IMR-90 (cell line): ENCODE measurements around the gene SPATA13. TPM values are rescaled to one million over a fixed set of nuclear protein-coding genes. Genes with fewer than 3 reads are reported as not detected.

Source experiments
- ATAC-seq: fragments of 200-7000 bp; cut with Tn5 transposase; 2 replicates; pipeline ENCODE4 v1.9.1; 2020; ENCODE audit warnings: low read depth, mild to moderate bottlenecking, moderate library complexity
- BruUV-seq: library from RNA; stranded (reverse); fragments of 400-500 nt; replicated peaks from 2 replicates; lab custom pipeline; 2021; lab: Mats Ljungman, UMichigan
- CTCF ChIA-PET: fragments of 300-600 bp; formaldehyde crosslinking; extraction: SDS; loops from one replicate; lab custom pipeline; 2021; ENCODE audit warnings: antibody characterized with exemption; lab: Yijun Ruan, JAX
- POLR2A ChIA-PET: fragments of 300-600 bp; sonication (Branson Sonifier 250); formaldehyde crosslinking; loops from one replicate; lab custom pipeline; 2022; ENCODE audit warnings: antibody characterized with exemption; ENCODE audit not compliant: unreplicated experiment; lab: Charles Lee
- DNase-seq: peaks from one replicate; pipeline ENCODE4 v3.0.0; 2013
- H2AFZ ChIP-seq: replicated peaks from 2 replicates; pipeline ENCODE3; 2013; ENCODE audit warnings: low read length, mild to moderate bottlenecking; ENCODE audit not compliant: poor library complexity
- H2AK5ac ChIP-seq: 2 replicates; pipeline ENCODE4 v1.6.1; 2013; ENCODE audit warnings: low read depth, low read length, inconsistent platforms
- H2AK9ac ChIP-seq: replicated peaks from 2 replicates; pipeline ENCODE3; 2013; ENCODE audit warnings: mild to moderate bottlenecking, low read depth, low read length, moderate library complexity; ENCODE audit not compliant: poor library complexity
- H2BK120ac ChIP-seq: 2 replicates; pipeline ENCODE4 v1.6.1; 2013; ENCODE audit warnings: low read depth, low read length, inconsistent platforms
- H2BK15ac ChIP-seq: 3 replicates; pipeline ENCODE4 v1.6.1; 2013; ENCODE audit warnings: low read depth, low read length, inconsistent platforms
- H2BK20ac ChIP-seq: 2 replicates; pipeline ENCODE4 v1.6.1; 2013; ENCODE audit warnings: low read depth, mild to moderate bottlenecking, inconsistent platforms, low read length, moderate library complexity
- H2BK5ac ChIP-seq: 2 replicates; pipeline ENCODE4 v1.6.1; 2013; ENCODE audit warnings: mild to moderate bottlenecking, low read depth, low read length, inconsistent platforms; ENCODE audit not compliant: poor library complexity, severe bottlenecking
- H3K14ac ChIP-seq: replicated peaks from 2 replicates; pipeline ENCODE4 v1.6.1; 2013; ENCODE audit warnings: low read depth, low read length, inconsistent platforms
- H3K18ac ChIP-seq: 2 replicates; pipeline ENCODE4 v1.6.1; 2013; ENCODE audit warnings: low read depth, low read length, control low read depth
- H3K23ac ChIP-seq: 2 replicates; pipeline ENCODE4 v1.6.1; 2013; ENCODE audit warnings: low read depth, low read length, inconsistent platforms
- H3K27ac ChIP-seq: 2 replicates; pipeline ENCODE4 v1.5.1; 2013; ENCODE audit warnings: mild to moderate bottlenecking, control low read depth, low read length; ENCODE audit not compliant: insufficient read depth
- H3K27me3 ChIP-seq: 2 replicates; pipeline ENCODE4 v1.6.1; 2013; ENCODE audit warnings: low read length; ENCODE audit not compliant: control insufficient read depth, insufficient read depth
- H3K36me3 ChIP-seq: 2 replicates; pipeline ENCODE4 v1.6.1; 2013; ENCODE audit warnings: low read length, mixed read lengths; ENCODE audit not compliant: control insufficient read depth, insufficient read depth
- H3K4ac ChIP-seq: 2 replicates; pipeline ENCODE4 v1.6.1; 2013; ENCODE audit warnings: low read depth, low read length, inconsistent platforms
- H3K4me1 ChIP-seq: 2 replicates; pipeline ENCODE4 v1.6.1; 2013; ENCODE audit warnings: low read length, mixed read lengths; ENCODE audit not compliant: control insufficient read depth, insufficient read depth
- H3K4me2 ChIP-seq: 2 replicates; pipeline ENCODE4 v1.6.1; 2013; ENCODE audit warnings: low read depth, mild to moderate bottlenecking, control low read depth, low read length, moderate library complexity
- H3K4me3 ChIP-seq: 2 replicates; pipeline ENCODE4 v1.5.1; 2013; ENCODE audit warnings: low read depth, mild to moderate bottlenecking, control low read depth, low read length, moderate library complexity; ENCODE audit not compliant: insufficient read depth
- H3K56ac ChIP-seq: 2 replicates; pipeline ENCODE4 v1.6.1; 2013; ENCODE audit warnings: low read length, inconsistent platforms; ENCODE audit not compliant: insufficient read depth; ENCODE audit errors: extremely low read depth
- H3K79me1 ChIP-seq, 2 experiments: 2 replicates each; pipeline ENCODE4 v1.6.1; 2013; ENCODE audit warnings: low read length in 2 of 2, inconsistent platforms in 1 of 2, low read depth in 1 of 2
- H3K9ac ChIP-seq: 2 replicates; pipeline ENCODE4 v1.6.1; 2013; ENCODE audit warnings: low read depth, low read length, control low read depth
- H3K9me1 ChIP-seq: 2 replicates; pipeline ENCODE4 v1.6.1; 2013; ENCODE audit warnings: low read length, inconsistent platforms; ENCODE audit not compliant: insufficient read depth
- H3K9me3 ChIP-seq: 2 replicates; pipeline ENCODE4 v1.6.1; 2013; ENCODE audit warnings: low read length; ENCODE audit not compliant: control insufficient read depth, insufficient read depth
- H4K20me1 ChIP-seq: 2 replicates; pipeline ENCODE4 v1.6.1; 2013; ENCODE audit warnings: low read length, inconsistent platforms; ENCODE audit not compliant: insufficient read depth
- H4K5ac ChIP-seq: 2 replicates; pipeline ENCODE4 v1.6.1; 2013; ENCODE audit warnings: mild to moderate bottlenecking, low read depth, low read length, control low read depth
- H4K8ac ChIP-seq, 2 experiments: 2 replicates each; pipeline ENCODE4 v1.6.1; 2013; ENCODE audit warnings: low read depth in 2 of 2, low read length in 2 of 2, control low read depth in 1 of 2, inconsistent platforms in 1 of 2
- H4K91ac ChIP-seq: 2 replicates; pipeline ENCODE4 v1.6.1; 2013; ENCODE audit warnings: low read depth, low read length, inconsistent platforms; ENCODE audit not compliant: insufficient read depth
- BHLHE40 ChIP-seq: fragments of 150-350 bp; IDR thresholded peaks from 2 replicates; pipeline ENCODE4 v1.6.1; 2016; ENCODE audit warnings: mild to moderate bottlenecking, low read depth, low read length
- CEBPB ChIP-seq: IDR thresholded peaks from 2 replicates; pipeline ENCODE4 v1.6.1; 2012; ENCODE audit warnings: low read depth, low read length, improper control_type of control experiment
- MAFK ChIP-seq: IDR thresholded peaks from 2 replicates; pipeline ENCODE4 v1.6.1; 2012; ENCODE audit warnings: low read depth, low read length, improper control_type of control experiment
- NFE2L2 ChIP-seq: fragments of 150-350 bp; IDR thresholded peaks from 2 replicates; pipeline ENCODE4 v1.6.1; 2016; ENCODE audit warnings: low read depth, mild to moderate bottlenecking, low read length
- POLR2A ChIP-seq: IDR thresholded peaks from 2 replicates; pipeline ENCODE4 v1.6.1; 2012; ENCODE audit warnings: mild to moderate bottlenecking, low read depth, low read length
- RFX5 ChIP-seq: IDR thresholded peaks from 2 replicates; pipeline ENCODE4 v1.8.0; 2012; ENCODE audit warnings: low read depth, mild to moderate bottlenecking, low read length, moderate library complexity
- USF2 ChIP-seq: fragments of 150-350 bp; IDR thresholded peaks from 2 replicates; pipeline ENCODE4 v1.6.1; 2017; ENCODE audit warnings: mild to moderate bottlenecking, antibody characterized with exemption, low read length, low read depth
- WGBS, 2 experiments: methylation state at CpG; one replicate each; pipeline versions ENCODE4 v1.1.5 to v1.1.7; 2013; ENCODE audit warnings: missing lambda C conversion rate in 2 of 2; ENCODE audit not compliant: insufficient read length in 1 of 2; ENCODE audit errors: extremely low coverage in 2 of 2; 5-methylcytosine and 5-hydroxymethylcytosine counted together
- dilution Hi-C: fragments of 300-500 bp; cut with HindIII; formaldehyde crosslinking; loops from one replicate; pipeline ENCODE4 v1.14.3; 2018; ENCODE audit warnings: low sequenced_read_pairs; ENCODE audit not compliant: unreplicated experiment
- in situ Hi-C: fragments of 300-500 bp; cut with MboI; formaldehyde crosslinking; loops from 3 replicates; pipeline ENCODE4 v1.14.3; 2019; ENCODE audit warnings: low sequenced_read_pairs, inconsistent platforms, mixed read lengths
- intact Hi-C: fragments of 100-400 bp; cut with micrococcal nuclease; formaldehyde crosslinking; loops from 2 replicates; pipeline ENCODE4 v1.10.0; 2022
- polyA plus RNA-seq, 3 experiments: library from polyadenylated mRNA; depleted of rRNA; stranded (reverse); fragments of >200 nt; gene quantifications; 2 replicates each; pipeline ENCODE4 v1.2.3, GENCODE V29; 2012; ENCODE audit warnings: low replicate concordance in 1 of 3
- total RNA-seq: library from RNA; depleted of rRNA; stranded (reverse); fragments of >200 nt; gene quantifications from 2 replicates; pipeline ENCODE4 v1.2.3, GENCODE V29; 2012
- TF ChIP-seq, protein P1 (sequence below): conservative IDR thresholded peaks from 2 replicates; pipeline ENCODE4 v1.5.1; 2012; ENCODE audit warnings: mild to moderate bottlenecking, low read depth, low read length, improper control_type of control experiment

The SPATA13 gene
- total and polyA plus RNA-seq, 2 of the 4 experiments (the other 2 are of a cell fraction) = 10.5 to 12.5 TPM

DNA sequence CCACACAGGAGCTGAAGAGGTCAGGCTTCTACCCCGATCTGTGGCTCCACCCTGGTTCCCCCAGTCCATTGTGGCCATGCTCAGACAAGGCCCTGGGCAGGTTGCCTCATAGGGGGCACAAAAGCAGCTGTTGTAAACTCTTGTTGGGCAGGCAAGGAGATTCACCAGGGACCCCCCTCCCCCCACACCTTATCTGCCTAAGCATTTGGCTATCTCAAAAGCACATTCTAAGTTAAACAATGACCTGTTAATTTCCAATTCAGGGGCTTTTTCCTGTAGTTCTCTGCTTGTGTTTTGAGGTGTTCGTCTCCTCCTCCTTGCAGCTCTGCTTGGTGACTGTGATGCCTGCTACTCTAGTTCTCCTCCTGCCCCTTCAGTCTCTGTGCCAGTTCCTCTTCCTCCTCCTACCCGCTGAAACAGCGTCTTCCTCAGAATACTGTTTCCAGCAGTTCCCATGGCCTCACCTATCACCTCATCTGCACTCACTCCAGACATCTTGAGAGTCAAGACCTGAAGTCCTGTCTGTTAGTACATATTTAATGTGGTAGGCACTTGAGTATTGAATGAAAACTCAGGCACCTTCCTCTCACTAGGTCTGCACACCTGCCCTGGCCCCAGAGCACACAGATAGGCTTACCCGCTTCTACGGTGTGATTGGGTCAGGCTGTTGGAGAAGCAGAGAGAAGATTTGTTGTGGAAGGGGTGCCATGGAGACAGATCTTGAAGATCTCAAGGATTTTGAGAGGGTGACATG is 31.7 kb downstream of the SPATA13 start:
- BruUV-seq = no TSS peak
- TF ChIP-seq, protein P1, sequence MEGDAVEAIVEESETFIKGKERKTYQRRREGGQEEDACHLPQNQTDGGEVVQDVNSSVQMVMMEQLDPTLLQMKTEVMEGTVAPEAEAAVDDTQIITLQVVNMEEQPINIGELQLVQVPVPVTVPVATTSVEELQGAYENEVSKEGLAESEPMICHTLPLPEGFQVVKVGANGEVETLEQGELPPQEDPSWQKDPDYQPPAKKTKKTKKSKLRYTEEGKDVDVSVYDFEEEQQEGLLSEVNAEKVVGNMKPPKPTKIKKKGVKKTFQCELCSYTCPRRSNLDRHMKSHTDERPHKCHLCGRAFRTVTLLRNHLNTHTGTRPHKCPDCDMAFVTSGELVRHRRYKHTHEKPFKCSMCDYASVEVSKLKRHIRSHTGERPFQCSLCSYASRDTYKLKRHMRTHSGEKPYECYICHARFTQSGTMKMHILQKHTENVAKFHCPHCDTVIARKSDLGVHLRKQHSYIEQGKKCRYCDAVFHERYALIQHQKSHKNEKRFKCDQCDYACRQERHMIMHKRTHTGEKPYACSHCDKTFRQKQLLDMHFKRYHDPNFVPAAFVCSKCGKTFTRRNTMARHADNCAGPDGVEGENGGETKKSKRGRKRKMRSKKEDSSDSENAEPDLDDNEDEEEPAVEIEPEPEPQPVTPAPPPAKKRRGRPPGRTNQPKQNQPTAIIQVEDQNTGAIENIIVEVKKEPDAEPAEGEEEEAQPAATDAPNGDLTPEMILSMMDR = no peak
- TF ChIP-seq POLR2A (no peak), MAFK (no peak), CEBPB (no peak), USF2 (no peak), NFE2L2 (no peak), BHLHE40 (no peak), RFX5 (no peak)
- no peak overlapping the region for H2BK20ac ChIP-seq
- no peaks in the 10 kb centered on the region; the same call in 1 of the 2 replicates for H3K4me1 ChIP-seq
- no peak overlapping the region for H3K27ac ChIP-seq
- WGBS, 2 experiments = no CpG with 5 or more reads among the region's 6 CpGs
- H3K23ac ChIP-seq = no peak overlapping the region
- no peak overlapping the region for H2BK120ac ChIP-seq
- DNase-seq (no peak), ATAC-seq (no peak)
- no peak overlapping the region for H4K5ac ChIP-seq
- no peaks in the 10 kb centered on the region for H3K27me3 ChIP-seq
- no peak overlapping the region for H2AFZ ChIP-seq
- H2AK5ac ChIP-seq = no peak overlapping the region
- no peak overlapping the region for H3K4ac ChIP-seq
- no peak overlapping the region for H3K4me3 ChIP-seq
- H3K14ac ChIP-seq = no peak overlapping the region
- no peaks in the 10 kb centered on the region; the same call in 1 of the 2 replicates for H4K20me1 ChIP-seq
- H3K9me3 ChIP-seq = no peaks in the 10 kb centered on the region
- peaks cover 18 to 48% of the 10 kb centered on the region in 2 experiments; a peak in 3 of 4 replicates for H3K79me1 ChIP-seq
- no peaks in the 10 kb centered on the region for H3K36me3 ChIP-seq
- no peak overlapping the region for H3K4me2 ChIP-seq
- no peak overlapping the region for H3K18ac ChIP-seq
- H4K8ac ChIP-seq = no peak overlapping the region
- H3K9ac ChIP-seq = no peak overlapping the region
- no peak overlapping the region for H2BK5ac ChIP-seq
- no peak overlapping the region for H2AK9ac ChIP-seq
- dilution Hi-C loops (no loop called here), intact Hi-C loops (no loop called here), in situ Hi-C loops (no loop called here)
- no peak overlapping the region for H3K56ac ChIP-seq
- H4K91ac ChIP-seq = no peak overlapping the region
- H2BK15ac ChIP-seq = no peak overlapping the region
- CTCF ChIA-PET = no interaction called here
- POLR2A ChIA-PET = no interaction called here
- 0 out of 2 replicates have a peak, but pooled peaks cover 2% of the 10 kb centered on the region for H3K9me1 ChIP-seq
